ENCODE data around the gene PTPRN2.

DNA sequence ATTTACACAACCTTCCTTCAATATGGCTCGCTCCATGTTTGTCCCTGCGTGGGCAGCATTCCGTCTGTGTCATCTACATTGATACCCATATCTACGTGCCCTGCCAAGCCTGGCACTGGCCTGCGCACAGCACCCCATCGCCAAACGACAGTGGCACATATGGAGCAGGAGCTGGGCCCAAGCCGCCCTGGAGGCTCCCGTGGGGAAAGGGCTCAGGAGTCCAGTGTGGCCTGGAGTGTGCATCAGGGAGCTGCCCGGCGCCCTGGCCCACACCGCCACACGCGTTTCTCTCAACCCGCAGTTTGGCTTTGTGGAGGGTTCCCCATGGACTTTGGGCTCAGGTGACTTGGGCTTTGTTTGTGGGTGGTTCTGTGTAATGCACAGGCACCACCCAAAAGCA, 273.2 kb downstream of the PTPRN2 start:
- TF ChIP-seq, protein P1, sequence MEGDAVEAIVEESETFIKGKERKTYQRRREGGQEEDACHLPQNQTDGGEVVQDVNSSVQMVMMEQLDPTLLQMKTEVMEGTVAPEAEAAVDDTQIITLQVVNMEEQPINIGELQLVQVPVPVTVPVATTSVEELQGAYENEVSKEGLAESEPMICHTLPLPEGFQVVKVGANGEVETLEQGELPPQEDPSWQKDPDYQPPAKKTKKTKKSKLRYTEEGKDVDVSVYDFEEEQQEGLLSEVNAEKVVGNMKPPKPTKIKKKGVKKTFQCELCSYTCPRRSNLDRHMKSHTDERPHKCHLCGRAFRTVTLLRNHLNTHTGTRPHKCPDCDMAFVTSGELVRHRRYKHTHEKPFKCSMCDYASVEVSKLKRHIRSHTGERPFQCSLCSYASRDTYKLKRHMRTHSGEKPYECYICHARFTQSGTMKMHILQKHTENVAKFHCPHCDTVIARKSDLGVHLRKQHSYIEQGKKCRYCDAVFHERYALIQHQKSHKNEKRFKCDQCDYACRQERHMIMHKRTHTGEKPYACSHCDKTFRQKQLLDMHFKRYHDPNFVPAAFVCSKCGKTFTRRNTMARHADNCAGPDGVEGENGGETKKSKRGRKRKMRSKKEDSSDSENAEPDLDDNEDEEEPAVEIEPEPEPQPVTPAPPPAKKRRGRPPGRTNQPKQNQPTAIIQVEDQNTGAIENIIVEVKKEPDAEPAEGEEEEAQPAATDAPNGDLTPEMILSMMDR (conservative IDR thresholded peaks at IDR 0.05 in 1 of 2, IDR thresholded peaks at IDR 0.05 in 1 of 2; ENCODE audit: low read depth in 1 of 2, low read length in 2 of 2) = no peak
- TF ChIP-seq EZH2 (IDR thresholded peaks at IDR 0.05; ENCODE audit: low read length, missing control alignments) = no peak

Data from fibroblast of lung (primary cell).